NCI-H2171 treated with DMSO at 0.1 percent for 48 hours (cell line): ENCODE measurements around the gene CCDC116.
"Not testable (repeated sequence)": the region's sequence is repeated elsewhere in the genome, so short reads cannot be mapped to it uniquely, and the experiment has no call there.

Experiments used
- DNase-seq: peaks from one replicate; lab custom pipeline; 2025; lab: John Stamatoyannopoulos, UW

CCDC116 gene, protein sequence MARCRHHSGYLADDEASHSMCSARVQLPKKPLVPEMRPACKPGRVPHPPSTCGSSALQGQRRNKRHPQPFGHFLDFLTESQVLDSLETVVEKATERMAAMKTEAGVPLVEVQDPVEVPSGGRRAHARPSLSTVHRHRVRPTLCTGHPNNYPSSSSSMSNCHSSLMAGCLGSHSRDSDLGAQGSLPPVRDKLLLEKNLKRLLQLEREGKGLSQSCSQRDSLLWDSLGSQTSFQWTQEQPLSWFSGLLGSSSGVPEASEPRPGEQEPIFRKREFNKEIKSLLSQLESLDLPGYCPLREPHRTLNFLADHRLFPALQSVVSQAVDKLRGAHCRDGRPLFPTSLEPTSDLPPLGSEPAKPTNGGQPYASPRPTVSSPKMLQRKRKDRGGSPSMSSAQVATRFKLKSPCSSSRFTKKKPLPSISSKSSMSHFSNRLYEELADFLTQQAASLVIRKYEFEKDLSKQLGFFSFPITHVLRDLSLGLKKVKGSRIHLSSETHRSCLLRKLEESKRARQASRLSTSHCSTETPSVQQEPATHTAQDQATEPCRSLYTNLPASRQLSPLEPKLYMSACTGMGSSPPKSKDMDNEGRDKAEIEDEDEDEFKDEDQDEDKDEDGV

DNA sequence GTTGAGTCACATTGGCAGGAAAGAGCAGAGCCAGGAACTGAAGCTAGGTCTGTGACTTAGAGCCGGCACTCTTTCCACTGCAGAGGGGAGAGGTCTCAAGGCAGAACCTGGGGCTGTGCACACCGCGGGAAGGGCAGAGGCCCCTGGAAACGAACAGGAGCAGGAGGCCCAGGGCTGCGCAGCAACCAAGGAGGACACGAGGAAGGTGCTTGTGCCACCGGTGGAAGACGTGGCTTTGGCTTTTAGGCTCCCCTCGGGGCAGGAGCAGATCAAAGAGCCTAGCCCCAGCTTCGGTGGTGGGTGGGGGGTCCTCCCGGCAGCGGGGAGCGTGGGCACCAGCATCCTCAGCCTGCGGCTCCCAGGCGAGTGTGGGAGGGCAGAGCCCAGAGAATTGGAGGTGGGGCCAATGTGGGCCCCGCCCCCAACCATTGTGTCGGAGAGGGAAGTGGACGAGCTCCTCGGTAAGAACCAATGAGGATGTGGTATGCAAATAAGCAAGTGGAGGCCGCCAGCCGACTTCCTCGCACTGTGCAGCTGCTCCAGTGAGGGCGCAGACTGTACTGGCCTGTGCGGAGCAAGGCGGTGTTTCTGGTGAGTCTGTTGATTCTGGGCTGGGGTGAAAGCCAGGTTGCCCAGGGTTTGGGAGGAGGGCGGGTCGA is at the start of gene CCDC116:
Gene CCDC116 (plus strand): TSS at position 524 of the 659 bp plus-strand sequence. CDS start 422 bp downstream, outside the sequence.
- DNase-seq = no peak

GRCh38 chr22:21582801-21583740 is 49.5 kb upstream of the CCDC116 start:
- no peak for DNase-seq

GRCh38 chr22:21585389-21585788 is 47.2 kb upstream of the CCDC116 start:
- no peak for DNase-seq

DNA sequence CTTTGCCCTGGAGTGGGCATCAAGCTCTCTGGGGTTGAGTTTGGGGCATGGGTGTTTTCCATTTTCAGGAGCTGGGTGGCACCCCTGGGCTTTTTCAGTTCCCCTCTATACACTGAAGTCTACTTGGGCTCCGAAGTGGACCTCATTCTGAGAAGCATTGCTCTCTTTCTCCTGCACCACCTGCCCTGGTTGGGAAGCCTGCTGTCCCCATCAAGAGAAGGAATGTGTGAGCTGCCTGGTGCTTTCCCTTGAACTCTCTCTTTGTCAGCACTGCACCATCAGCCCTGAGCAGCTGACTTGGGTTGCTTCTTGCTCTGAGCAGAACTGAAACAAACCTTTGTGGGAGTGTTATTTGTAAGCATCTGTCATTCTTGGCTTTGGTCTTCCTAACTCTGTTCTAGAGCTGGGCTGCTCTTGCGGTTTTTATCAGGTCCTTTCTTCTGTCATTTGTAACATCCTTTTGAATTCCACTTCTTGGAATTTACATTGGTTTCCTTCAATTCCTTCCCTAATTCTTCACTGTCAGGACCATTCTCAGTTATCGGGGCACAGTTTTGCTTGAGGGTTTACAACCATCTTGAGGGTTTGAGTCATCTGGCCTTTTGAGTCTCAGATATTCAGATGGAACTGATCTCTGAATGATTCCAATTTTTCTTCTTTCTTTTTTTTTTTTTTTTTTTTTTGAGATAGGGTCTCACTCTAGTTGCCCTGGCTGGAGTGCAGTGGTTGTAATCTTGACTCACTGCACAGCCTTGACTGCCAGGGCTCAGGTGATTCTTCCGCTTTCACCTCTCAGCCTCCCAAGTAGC is 44.6 kb upstream of the CCDC116 start:
- no peak for DNase-seq

GRCh38 chr22:21589396-21589795 is 43.2 kb upstream of the CCDC116 start:
- DNase-seq = no peak

GRCh38 chr22:21590809-21591641 is 41.5 kb upstream of the CCDC116 start:
- peak; percentile 77 for DNase-seq

DNA sequence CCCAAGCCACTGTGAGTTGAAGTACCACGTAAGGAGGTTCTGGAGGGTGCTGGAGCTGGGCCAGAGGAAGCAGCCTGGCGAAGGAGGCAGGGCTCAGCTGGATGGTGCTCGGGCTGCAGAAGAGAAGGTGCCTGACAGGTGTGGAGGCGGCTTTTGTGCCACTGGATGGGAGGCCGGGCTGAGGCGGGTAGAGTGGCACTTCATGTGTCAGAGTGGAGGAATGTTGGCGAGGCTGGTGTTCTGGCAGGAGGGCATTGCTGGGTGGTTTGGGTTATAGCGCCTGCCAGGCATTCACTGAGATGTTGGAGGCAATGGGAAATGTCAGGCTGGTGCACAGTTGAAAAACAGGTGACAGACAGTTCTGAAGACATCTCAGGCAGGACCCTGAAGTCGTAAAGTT is 40.9 kb upstream of the CCDC116 start:
- DNase-seq = peak; percentile 13

DNA sequence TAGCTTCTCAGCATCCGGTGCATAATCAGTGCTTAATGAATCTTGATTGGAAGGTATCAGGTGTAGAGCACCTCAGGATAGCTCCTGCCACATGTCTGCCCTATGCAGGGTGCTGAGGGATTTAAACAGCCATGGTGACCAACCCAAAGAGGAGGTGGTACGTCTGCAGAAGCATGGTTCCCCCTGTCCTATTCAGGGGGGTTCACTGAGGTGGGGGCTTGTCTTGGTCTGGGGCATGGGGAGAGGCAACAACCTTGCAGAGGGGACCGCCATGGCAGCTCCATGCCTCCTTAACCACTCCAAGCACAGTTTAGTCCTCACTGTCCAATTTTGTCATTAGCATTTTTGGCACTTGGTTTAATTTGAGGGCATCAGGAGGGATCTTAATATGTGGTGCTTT is 40.1 kb upstream of the CCDC116 start:
- no peak for DNase-seq

DNA sequence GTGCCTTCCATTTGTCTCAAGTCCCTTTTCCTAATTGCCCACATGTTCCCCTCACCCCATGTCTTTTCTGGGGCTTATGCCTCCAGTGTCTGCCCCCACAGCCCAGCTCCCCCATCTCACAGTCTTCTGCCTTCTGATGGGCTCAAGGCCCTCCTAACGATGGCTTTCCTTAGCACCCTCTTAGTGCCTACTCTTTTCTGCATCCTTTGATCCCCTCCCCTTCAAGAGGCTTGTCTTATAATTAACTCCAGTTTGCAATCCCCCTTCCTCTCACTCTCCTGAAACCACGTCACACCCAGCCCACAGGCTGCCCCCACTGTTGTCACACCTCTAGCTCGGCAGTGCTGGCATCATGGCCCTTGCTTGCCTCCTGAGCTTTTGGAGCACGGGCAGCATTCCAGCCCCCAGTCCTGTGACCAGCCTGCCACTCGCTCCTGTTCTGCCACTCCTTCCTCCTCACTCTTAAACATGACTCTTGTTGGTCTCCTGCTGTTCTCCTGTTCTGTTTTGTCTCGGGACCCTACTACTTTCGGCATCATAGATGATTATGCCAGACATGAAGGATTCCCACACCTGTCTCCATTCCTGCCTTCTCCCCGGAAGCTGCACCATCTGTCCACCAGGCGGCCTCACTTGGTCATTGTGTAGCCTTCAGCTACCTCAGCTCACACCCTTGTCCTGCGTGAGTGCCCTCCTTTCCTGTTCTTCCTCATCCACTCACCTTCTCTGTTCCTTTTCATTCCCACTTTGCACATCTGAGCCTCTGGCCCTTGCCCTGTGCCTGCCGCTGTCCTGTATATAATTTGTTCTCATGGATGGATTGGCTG is 38.9 kb upstream of the CCDC116 start:
- DNase-seq = no peak

DNA sequence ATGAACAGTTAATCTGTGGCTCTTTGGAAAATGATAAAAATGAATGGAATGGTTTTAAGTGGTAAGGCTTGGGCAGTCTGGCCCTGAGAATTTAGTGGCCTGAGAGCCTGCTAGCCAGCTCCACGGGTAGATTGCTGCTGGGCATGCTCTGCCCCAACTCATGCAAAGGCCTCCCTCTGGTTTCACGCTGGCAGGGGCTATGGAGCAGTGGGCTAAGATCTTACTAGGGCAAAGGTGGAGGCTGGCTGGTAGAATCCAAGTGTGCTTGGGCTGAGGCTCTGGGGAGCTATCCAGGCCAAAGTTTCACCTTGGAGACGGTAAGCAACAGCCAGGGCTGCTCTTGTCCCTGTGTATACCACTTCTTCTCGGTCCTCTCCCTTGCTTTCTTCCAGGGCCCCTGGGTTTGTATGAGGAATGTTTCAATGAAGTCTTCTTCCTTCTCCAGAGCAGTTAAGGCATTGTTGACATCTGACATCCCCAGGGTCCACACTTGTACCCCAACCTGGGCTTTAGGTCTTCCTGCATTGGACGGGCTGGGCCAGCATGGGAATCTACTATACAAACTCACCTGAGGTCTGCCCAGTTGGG is 37.6 kb upstream of the CCDC116 start:
- no peak for DNase-seq

GRCh38 chr22:21596356-21597135 is 36.0 kb upstream of the CCDC116 start:
- DNase-seq = not testable (repeated sequence)

DNA sequence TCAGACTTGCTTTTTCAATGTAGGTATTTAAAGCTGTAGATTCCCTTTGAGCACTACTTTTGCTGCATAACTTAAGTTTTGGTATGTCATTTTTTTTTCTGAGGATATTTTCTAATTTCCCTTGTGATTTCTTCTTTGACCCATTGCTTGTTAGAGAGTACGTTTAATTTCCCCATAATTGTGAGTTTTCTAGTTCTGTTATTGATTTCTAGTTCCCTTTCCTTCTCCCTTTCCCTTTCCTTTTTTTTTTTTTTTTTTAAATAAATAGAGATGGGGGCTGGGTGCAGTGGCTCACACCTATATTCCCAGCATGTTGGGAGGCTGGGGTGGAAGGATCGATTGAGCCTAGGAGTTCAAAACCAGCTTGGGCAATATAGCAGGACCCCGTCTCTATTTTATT is 34.3 kb upstream of the CCDC116 start:
- no peak for DNase-seq

GRCh38 chr22:21599053-21599893 is 33.3 kb upstream of the CCDC116 start:
- no peak for DNase-seq

DNA sequence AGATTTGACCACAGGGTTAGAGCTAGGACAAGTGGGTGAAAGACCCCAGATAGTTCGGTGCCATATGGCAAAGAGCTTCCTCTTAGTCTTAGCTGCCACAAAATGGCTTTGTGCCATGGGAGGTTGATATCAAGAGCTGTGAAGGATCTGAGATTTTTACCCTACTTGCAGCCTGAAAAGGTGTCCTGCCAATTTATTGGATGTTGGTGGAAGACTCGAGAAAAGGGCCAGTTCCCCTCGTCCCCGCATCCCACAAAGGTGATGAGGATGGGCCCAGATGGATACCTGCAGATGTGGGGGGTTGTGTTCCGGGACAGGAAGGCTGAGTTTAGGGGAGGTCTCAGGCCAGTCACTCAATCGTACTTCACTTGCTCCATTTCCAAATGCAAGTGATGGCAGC is 30.0 kb upstream of the CCDC116 start:
- DNase-seq = no peak

GRCh38 chr22:21603973-21604372 is 28.6 kb upstream of the CCDC116 start:
- DNase-seq = no peak

DNA sequence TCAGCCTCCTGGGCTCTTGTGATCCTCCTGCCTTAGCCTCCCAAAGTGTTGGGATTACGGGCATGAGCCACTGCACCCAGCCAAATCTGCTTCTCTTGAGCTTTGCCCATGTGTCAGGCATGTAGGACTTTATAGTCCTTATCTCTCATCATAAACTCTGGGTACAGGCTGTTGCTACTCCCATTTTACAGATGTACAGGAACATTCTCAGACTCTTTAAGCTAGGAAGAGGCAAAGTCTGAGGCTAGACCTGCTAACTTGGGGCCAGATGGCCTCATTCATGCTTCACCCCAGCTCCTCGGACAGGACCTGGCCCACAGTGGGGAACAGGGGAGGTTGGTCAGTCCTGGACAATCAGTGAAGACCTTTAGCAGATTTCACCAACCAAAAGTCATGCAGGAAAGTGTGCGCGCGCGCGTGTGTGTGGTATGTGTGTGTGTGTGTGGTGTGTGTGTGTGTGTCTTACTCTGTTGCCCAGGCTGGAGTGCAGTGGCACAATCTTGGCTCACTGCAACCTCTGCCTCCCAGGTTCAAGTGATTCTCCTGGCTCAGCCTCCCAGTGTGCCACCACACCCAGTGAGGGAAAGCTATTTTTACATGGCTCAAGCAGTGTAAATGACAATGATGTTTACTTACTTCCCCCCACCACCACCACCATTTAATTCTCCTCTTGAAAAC is 26.5 kb upstream of the CCDC116 start:
- DNase-seq = no peak

DNA sequence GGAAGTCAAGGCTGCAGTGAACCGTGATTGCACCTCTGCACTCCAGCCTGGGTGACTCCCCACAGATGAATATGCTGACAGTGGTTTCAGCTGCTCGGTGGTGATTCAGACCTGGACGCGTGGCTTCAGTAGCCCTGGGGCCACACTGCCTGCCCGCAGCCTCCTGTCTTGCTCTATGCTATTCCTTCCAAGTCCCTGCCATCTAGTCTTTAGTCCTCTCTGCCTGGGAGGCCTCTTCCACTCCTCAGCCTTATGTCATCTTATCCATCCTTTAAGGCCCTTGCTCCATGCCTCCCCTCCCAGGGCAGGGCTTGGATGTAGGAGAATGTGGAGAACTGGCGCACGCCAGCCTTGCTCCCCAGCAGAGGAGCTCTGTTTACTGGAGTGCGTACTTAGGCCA is 25.8 kb upstream of the CCDC116 start:
- no peak for DNase-seq
